Stimulated activated CD4-positive, alpha-beta T cell treated with anti-CD3 and anti-CD28 coated beads, Interleukin-12 subunit alpha, Interleukin-12 subunit beta, amount 100 ng/mL, for 48 hours (primary cell): Measurements from ENCODE around the gene FBN2.
"Not testable (repeated sequence)": the region's sequence is repeated elsewhere in the genome, so short reads cannot be mapped to it uniquely, and the experiment has no call there.

Experiments used
- DNase-seq, 3 donors: peaks; one replicate each; pipeline ENCODE4 v3.0.0-alpha.2; 2020; ENCODE audit warnings: low read depth in 2 of 3, low spot score in 1 of 3

FBN2 gene

GRCh38 chr5:128427921-128428320 is 110.1 kb downstream of the FBN2 start:
- DNase-seq, result no peak

- DNase-seq, result no peak
Observed at GRCh38 chr5:128426090-128426534, 111.9 kb downstream of the FBN2 start.

- no peak for DNase-seq
Observed at GRCh38 chr5:128424646-128425045, 113.4 kb downstream of the FBN2 start.

- no peak for DNase-seq
Observed at GRCh38 chr5:128422612-128423011, 115.4 kb downstream of the FBN2 start.

- DNase-seq, result no peak
Observed at GRCh38 chr5:128414469-128414868, 123.6 kb downstream of the FBN2 start.

GRCh38 chr5:128413356-128413755 is 124.7 kb downstream of the FBN2 start:
- DNase-seq, result no peak

- no peak for DNase-seq
Observed at GRCh38 chr5:128412145-128412930, 125.7 kb downstream of the FBN2 start.

- no peak for DNase-seq
Observed at GRCh38 chr5:128409166-128409800, 128.8 kb downstream of the FBN2 start.

GRCh38 chr5:128408622-128409021 is 129.4 kb downstream of the FBN2 start:
- no peak for DNase-seq

- DNase-seq, result no peak
Observed at GRCh38 chr5:128407944-128408343, 130.1 kb downstream of the FBN2 start.

- no peak for DNase-seq
Observed at GRCh38 chr5:128406803-128407202, 131.2 kb downstream of the FBN2 start.

GRCh38 chr5:128405159-128405558 is 132.9 kb downstream of the FBN2 start:
- no peak for DNase-seq

GRCh38 chr5:128403333-128403732 is 134.7 kb downstream of the FBN2 start:
- no peak for DNase-seq

GRCh38 chr5:128402506-128402905 is 135.5 kb downstream of the FBN2 start:
- no peak for DNase-seq

- not testable (repeated sequence) for DNase-seq
Observed at GRCh38 chr5:128400766-128401165, 137.3 kb downstream of the FBN2 start.

- DNase-seq, result no peak
Observed at GRCh38 chr5:128399111-128399510, 138.9 kb downstream of the FBN2 start.

- DNase-seq, result no peak
Observed at GRCh38 chr5:128397876-128398275, 140.2 kb downstream of the FBN2 start.

GRCh38 chr5:128395073-128395472 is 143.0 kb downstream of the FBN2 start:
- DNase-seq, result no peak

GRCh38 chr5:128384068-128384467 is 154.0 kb downstream of the FBN2 start:
- DNase-seq, result no peak

- no peak for DNase-seq
Observed at GRCh38 chr5:128380337-128380736, 157.7 kb downstream of the FBN2 start.

GRCh38 chr5:128378632-128379031 is 159.4 kb downstream of the FBN2 start:
- DNase-seq, result no peak

- no peak for DNase-seq
Observed at GRCh38 chr5:128378196-128378595, 159.8 kb downstream of the FBN2 start.

GRCh38 chr5:128376577-128376976 is 161.5 kb downstream of the FBN2 start:
- DNase-seq, result no peak
